ENCODE results near the gene REPIN1. TPM values are rescaled to one million over a fixed set of nuclear protein-coding genes. Genes with fewer than 3 reads are reported as not detected.
A peak's percentile ranks its signal among the peaks of the same experiment; 100 is the strongest.

The REPIN1 gene
- total RNA-seq, 1 experiment from 2014 or later, result 106 TPM

DNA sequence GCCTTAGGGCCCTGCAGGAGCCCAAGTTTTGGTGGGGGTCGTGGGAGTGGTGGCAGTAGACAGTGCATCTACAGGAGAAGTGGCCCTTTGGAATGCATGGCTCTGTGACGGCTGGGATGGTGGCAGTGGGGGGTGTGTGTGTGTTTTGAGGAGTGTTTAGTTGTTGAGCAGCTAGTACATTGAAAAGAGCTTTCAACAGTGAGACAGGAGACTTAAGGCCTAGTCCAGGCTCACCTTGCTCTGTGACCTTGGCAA lies 37.6 kb downstream of the REPIN1 start:
- no peak overlapping the region for H2BK12ac ChIP-seq (ENCODE audit: insufficient read length, low read depth, low read length)
- H3K9ac ChIP-seq (ENCODE audit: extremely low read depth, insufficient read length, low read length), result no peak overlapping the region
- no peaks in the 10 kb centered on the region for H3K79me2 ChIP-seq (ENCODE audit: insufficient read depth, low read length)
- peaks cover 52% of the 10 kb centered on the region in 2 experiments for H3K4me1 Mint-ChIP-seq
- H3K79me1 ChIP-seq (ENCODE audit: insufficient read depth, low read depth, low read length, poor library complexity, severe bottlenecking), result no peaks in the 10 kb centered on the region
- no peak overlapping the region for H4K5ac ChIP-seq (ENCODE audit: insufficient read length, low read depth, low read length)
- peak overlapping the region; percentile 62 for H3K4me2 ChIP-seq (ENCODE audit: insufficient read depth, insufficient read length, low read length)
- H3K14ac ChIP-seq (ENCODE audit: insufficient read depth, low read length), result no peak overlapping the region
- no peaks in the 10 kb centered on the region; a peak in 1 of 5 replicates for H3K9me3 Mint-ChIP-seq
- H3K23ac ChIP-seq (ENCODE audit: insufficient read length, low read depth, low read length), result no peak overlapping the region
- TF ChIP-seq CTCF (conservative IDR thresholded peaks at IDR 0.05), result no peak
- H3K4me3 Mint-ChIP-seq, result peak overlapping the region; percentile 73 to 92
- H3K27ac Mint-ChIP-seq, result peak overlapping the region; percentile 40 to 93 (median 93); a peak in 5 of 7 replicates
- peaks cover 27% of the 10 kb centered on the region for H3K4me1 ChIP-seq (ENCODE audit: insufficient read depth, low read length)
- H2BK5ac ChIP-seq (ENCODE audit: insufficient read length, low read length), result no peak overlapping the region
- H2BK20ac ChIP-seq (ENCODE audit: low read depth, low read length, poor library complexity, severe bottlenecking), result no peak overlapping the region
- no peaks in the 10 kb centered on the region for H4K20me1 ChIP-seq (ENCODE audit: control insufficient read depth, insufficient read depth, insufficient read length)
- no peak for DNase-seq
- no CpG with 5 or more reads among the region's 2 CpGs for WGBS (ENCODE audit: extremely low coverage, insufficient read length, low lambda C conversion rate)
- H2AK5ac ChIP-seq (ENCODE audit: insufficient read length, low read length), result no peak overlapping the region
- no peak overlapping the region for H4K91ac ChIP-seq (ENCODE audit: insufficient read length, low read depth, low read length)
- no peak overlapping the region for H3T11ph ChIP-seq (ENCODE audit: low read length)
- H3K18ac ChIP-seq (ENCODE audit: insufficient read length, low read depth, low read length), result no peak overlapping the region
- H3K27me3 Mint-ChIP-seq (ENCODE audit: low read depth), result no peaks in the 10 kb centered on the region
- no peak overlapping the region for H3K56ac ChIP-seq (ENCODE audit: insufficient read length, low read depth, low read length)
- peaks cover 8% of the 10 kb centered on the region for H3K23me2 ChIP-seq (ENCODE audit: insufficient read length, low read depth, low read length, poor library complexity, severe bottlenecking)
- no peaks in the 10 kb centered on the region for H3K27me3 ChIP-seq (ENCODE audit: insufficient read depth, low read length)
- no peak overlapping the region for H2BK120ac ChIP-seq (ENCODE audit: low read depth, low read length, poor library complexity, severe bottlenecking)
- no peak overlapping the region for H3K4ac ChIP-seq (ENCODE audit: low read depth, low read length)
- no peaks in the 10 kb centered on the region for H3K9me3 ChIP-seq (ENCODE audit: control insufficient read depth, low read depth, low read length)
- peaks cover 11 to 32% (median 31%) of the 10 kb centered on the region in 3 experiments for H3K36me3 Mint-ChIP-seq (ENCODE audit: insufficient read depth in 1 of 3, low read depth in 3 of 3)
- H2AFZ ChIP-seq (ENCODE audit: low read length), result no peak overlapping the region
- no peak overlapping the region for H3K27ac ChIP-seq (ENCODE audit: insufficient read length, low read depth, low read length)
- no peak overlapping the region for H4K8ac ChIP-seq (replicated peaks; ENCODE audit: insufficient read length, low read depth, low read length)
- H2BK15ac ChIP-seq (ENCODE audit: low read depth, low read length), result no peak overlapping the region

All from H9 (cell line).